Stimulated activated naive CD4-positive, alpha-beta T cell treated with Interleukin-2 at 50 U/mL for 16 hours (primary cell): ENCODE data around the gene N4BP2.
A peak's percentile ranks its signal among the peaks of the same experiment; 100 is the strongest.
"Not testable (repeated sequence)": the region's sequence is repeated elsewhere in the genome, so short reads cannot be mapped to it uniquely, and the experiment has no call there.

Source experiments
- DNase-seq: peaks from one replicate; lab custom pipeline; 2025; lab: John Stamatoyannopoulos, UW

The N4BP2 gene

DNA sequence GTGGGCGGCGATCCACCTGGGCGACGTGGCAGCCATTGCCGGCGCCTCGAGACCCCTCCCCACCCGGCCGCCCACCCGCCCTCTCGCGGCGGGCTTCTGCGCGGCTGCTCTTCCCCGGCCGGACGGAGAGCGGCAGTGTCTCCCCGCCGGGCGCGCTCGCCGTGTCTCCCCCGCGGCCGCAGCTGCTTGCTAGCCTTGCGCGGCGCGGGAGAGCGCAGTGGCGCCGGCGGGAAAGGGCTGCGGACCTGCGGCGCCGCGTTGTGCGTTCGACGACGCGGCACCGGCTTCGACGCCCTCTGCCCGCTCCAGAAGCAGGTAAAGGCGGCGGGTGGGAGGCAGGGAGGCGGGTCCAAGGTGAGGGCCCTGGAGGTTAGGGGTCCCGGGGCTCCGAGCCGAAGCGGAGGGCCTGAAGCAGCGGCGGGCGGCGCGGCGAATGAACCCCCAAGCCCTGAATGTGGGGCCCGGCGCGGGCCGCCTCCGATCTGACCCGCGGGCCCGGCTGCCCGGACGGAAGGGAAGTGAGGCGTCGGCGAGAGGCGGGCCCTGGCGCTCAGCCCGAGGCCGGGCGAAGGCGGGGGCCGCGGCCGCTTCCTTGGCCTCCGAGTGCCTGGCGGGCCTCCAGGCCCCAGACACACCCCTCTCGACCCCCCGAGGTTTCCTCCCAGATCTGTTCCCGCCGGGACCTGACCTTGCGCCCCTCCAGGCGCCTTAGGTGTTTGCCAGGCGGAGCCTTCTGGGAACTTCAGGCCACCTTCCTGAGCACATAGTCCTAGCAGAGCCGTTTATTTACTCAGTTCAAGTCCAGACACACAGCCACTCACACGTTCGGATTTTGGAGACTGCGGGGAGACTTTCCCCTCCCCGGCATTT lies at the start of gene N4BP2:
TSS of gene N4BP2 (plus strand) at position 135 of the 870 bp plus-strand sequence. CDS start 40,491 bp downstream, outside the sequence.
- DNase-seq = peak; percentile 69

DNA sequence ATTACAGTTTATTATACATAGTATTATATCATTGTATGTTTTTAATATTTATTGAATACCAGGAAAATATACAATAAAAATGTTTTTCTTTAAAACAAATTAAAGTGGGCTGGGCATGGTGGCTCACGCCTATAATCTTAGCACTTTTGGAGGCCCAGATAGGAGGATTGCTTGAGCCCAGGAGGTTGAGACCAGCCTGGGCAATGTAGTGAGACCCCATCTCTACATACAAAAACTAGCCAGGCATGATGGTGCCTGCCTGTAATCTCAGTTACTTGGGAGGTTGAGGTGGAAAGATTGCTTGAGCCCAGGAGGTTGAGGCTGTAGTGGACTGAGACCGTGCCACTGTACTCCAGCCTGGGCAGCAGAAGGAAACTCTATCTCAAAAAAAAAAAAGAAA lies 40.6 kb upstream of the N4BP2 start:
- DNase-seq = no peak

DNA sequence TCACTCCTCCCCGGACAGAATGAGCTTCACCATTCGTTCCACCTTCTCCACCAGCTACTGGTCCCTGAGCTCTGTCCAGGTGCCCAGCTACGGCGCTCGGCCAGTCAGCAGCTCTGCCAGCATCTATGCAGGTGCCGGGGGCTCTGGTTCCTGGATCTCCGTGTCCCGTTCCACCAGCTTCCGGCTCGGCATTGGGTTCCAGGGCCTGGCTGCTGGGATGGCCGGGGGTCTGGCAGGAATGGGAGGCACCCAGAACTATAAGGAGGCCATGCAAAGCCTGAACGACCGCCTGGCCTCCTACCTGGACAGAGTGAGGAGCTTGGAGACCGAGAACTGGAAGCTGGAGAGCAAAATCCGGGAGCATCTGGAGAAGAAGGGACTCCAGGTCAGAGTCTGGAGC lies 36.4 kb upstream of the N4BP2 start:
- DNase-seq = no peak

DNA sequence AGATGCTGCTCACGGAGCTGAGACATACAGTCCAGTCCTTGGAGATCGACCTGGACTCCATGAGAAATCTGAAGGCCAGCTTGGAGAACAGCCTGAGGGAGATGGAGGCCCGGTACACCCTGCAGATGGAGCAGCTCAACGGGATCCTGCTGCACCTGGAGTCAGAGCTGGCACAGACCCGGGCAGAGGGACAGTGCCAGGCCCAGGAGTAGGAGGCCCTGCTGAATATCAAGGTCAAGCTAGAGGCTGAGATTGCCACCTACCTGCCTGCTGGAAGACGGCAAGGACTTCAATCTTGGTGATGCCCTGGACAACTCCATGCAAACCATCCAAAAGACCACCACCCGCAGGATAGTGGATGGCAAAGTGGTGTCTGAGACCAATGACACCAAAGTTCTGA lies 35.5 kb upstream of the N4BP2 start:
- not testable (repeated sequence) for DNase-seq

DNA sequence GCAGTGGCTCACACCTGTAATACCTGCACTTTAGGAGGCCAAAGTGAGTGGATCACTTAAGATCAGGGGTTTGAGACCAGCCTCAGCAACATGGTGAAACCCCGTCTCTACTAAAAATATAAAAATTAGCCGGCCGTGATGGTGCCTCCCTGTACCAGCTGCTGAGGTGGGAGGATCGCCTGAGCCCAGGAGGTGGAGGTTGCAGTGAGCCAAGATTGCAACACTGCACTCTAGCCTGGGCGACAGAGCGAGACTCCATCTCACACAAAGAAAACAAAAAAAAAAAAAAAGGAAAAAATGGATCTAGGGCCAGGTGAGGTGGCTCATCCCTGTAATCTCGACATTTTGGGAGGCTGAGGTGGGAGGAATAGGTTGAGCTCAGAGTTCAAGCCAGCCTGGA lies 32.6 kb upstream of the N4BP2 start:
- not testable (repeated sequence) for DNase-seq

DNA sequence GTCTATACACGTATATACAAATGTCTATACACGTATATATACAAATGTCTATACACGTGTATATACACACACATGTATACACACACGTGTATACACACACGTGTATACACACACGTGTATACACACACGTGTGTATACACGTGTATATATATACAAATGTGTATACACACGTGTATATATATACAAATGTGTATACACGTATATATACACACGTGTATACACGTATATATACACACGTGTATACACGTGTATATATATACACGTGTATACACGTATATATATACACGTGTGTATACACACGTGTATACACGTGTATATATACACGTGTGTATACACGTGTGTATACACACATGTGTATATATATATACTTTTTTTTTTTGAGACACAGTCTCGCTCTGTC lies 23.9 kb upstream of the N4BP2 start:
- no peak for DNase-seq

DNA sequence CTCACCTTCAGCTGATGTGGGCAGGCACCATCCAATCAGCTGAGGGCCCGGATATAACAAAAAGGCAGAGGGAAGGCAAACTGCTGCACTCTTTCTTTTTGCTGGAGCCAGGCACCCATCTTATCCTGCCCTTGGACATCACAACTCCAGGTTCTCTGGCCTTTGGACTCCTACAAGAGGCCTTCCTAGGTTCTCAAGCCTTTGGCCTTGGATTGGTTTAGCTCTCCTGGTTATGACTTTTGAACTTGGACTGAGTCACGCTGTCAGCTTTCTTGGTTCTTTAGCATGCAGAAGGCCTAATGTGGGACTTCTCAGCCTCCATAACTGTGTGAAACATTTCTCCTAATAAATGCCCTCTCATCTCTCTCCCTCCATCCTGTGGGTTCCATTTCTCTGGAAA lies 23.0 kb upstream of the N4BP2 start:
- DNase-seq = no peak

DNA sequence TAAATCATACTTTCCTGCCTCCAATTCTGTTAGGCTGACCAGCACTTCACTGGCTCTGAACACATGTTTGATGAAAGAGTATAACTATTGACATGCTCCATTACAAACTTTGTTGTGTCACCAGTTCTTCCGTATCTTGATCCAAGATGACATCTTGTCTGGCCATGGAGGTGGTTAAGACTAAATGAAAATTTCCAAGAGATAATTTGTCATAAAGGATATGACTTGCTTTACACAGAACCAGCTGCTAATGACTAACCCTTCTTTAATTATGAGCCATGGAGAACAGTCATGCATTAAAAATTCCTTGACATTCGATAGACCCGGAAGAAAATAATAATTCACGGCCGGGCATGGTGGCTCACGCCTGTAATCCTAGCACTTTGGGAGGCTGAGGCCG lies 17.7 kb upstream of the N4BP2 start:
- DNase-seq = no peak

DNA sequence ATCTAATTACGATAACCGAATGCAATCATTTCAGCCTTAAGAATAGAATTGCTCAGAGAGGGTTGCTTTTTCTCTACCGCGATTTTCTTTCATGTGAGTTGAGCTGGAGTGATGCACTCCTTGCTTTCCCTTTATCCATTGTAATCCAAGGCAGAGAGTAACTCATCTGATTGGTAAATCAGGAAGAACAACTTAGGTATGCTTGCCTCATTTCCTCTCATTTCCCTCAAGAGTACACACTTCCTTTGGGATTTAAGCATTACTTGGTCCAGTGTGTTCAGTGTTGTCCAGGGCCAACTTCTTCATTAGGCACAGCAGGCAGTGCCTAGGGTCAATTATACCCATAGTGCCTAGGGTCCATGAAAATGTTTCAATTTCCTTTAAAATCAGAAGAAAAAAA lies 15.7 kb upstream of the N4BP2 start:
- no peak for DNase-seq

DNA sequence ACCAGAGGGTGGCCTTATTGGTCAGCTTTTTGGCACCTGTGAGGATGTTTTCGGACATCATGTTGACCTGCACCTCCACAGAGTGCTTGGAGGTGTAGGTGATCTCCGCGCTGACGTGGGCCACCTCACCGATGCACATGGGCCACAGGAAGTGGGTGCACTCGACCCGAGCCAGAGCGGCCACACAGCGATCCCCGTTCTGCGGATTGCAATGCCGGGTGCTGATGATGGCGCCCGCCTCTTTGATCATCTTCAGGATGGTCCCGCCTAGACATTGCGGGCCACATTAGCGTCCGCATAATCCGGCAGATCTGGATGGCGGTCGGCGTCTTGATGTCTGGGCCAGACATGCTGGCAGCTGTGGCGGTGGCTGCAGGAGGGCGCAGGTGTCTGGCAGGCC lies 12.9 kb upstream of the N4BP2 start:
- no peak for DNase-seq

DNA sequence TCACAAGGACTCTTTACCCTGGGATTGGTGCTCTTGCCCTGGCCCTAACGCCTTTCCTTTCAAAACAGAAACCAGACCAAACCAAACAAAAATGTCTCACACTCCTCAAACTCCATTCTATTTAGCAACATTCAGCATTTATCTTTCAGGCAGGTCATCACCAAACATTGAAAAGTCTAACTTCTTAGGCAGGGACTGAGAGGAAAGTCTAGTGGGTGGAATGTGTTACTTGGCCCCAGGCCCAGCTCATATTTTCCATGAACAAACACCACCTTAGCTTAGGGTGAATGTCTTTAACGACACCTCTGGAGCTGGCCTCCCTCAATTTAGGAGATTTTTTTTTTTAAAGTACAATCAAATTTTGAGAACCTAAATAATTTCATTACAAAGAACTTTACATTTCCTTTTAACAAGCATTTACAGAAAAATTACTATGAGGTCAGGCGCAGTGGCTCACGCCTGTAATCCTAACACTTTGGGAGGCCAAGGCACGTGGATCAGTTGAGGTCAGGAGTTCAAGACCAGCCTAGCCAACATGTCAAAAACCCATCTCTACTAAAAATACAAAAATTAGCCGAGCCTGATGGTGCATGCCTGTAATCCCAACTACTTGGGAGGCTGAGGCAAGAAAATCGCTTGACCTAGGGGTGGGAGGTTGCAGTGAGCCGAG lies 10.2 kb upstream of the N4BP2 start:
- no peak for DNase-seq

DNA sequence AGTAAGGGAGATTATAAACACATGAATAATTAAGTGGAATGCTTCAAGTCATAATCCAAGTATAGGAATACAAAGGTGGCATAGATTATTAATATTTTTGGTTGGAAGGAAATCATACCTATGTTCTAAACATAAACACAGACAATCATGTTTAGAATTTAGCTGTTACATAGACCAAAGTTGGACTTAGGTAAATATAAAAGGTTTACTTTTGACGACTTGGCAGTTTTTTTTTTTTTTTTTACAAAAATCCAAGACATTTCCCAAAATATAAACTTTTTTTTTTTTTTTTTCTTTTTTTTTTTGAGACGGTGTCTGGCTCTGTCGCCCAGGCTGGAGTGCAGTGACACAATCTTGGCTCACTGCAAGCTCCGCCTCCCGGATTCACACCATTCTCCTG lies 3.5 kb upstream of the N4BP2 start:
- DNase-seq = no peak

DNA sequence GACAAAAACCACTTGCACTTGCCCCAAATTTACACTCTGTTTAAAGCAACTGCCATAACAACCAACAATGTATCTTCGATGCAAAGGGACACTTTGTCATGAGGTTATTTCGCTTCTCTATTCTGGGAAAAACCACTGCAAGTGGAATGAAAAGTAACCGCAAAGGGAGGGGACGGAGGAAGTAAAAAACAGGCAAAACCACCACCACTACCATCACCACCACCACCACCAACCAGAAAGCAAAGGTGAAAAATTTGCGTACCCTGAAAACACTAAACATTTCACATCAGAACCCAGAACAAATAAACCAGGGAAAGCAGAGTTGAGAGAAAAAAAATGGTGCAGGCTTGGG lies 1.2 kb upstream of the N4BP2 start:
- no peak for DNase-seq

DNA sequence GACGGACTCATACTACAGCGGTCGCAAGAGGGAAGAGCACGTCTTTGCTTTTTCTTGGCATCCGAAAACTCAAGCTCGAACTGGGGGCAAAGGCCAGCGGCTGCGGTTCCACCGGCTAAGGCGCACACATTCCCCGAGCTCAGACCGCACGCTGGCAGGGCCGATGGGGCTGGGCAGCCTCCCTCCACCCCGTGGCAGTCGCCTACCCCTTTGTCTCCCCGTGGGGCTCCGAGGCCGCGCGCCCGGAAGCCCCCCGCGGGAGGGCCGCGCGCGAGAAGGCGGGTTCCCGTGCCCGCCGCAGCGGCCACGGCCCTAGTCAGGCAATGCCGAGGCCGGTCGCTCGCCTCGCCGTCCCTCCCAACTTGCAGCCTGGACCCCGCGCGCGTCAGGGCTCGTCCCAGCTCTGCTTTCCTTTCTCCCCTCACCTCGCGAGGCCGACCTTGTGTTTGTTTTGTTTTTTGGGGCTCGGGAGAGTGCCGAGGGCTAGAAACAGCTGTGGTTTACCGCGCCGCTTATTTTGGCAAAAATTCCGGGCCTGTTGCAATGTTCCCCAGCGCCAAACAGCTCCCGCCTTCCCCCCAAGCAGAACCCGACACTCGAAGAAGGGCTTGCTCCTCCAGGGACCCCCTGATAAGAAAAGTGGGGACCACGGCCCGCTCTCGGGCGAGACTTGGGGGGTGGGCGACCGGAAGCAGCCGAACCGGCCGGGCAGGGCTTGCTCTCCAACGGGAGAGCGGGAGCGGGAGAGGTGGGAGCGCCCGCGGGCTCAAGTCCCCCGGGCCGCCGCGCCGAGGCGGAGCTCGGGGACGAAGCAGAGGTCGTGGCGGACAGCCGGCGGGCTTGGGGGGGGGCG lies 561 bp upstream of the N4BP2 start:
- DNase-seq = peak; percentile 45

DNA sequence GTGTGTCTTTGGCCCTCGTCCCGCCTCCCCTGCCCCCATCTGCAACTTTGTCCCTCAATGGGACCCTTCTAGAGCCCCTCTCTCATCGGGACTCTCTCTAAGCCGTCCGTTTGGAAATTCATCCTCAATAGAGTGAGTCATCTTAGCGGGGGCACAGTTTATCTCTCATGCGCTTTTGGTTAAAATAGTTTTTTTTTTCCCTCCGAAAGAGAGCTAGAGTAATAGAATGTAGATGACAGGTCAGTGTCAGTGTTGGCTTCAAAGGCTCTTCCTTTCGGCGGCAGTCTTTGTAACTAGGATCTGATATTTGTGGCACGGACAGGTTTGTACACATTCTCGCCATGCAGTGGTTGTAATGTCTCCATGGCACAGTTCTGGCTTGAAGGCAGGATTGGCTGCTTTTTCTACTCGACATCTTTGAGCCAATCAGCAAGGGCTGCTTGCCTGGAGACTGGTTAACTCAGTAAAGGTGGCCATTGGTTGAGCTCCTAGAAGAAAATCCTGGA lies 989 bp downstream of the N4BP2 start:
- DNase-seq = peak; percentile 54

DNA sequence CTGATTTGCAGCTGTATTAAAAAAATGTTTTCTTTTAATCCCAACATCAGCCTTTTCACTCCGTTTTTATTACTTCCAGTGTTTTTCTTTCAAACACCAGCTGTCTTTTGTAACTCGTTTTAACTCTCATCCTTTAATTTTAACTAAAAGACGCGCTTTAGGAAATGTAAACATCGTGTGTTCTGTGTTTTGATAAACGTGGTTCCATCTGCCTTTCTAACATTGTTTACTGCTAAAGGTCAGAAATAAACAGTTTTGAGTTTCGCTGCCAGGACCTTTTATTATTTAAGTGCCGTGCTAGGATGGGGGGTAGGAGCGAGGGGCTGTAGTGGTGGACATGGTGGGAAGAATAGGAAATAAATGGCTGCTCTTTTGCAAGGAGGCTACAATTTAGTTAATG lies 1.5 kb downstream of the N4BP2 start:
- no peak for DNase-seq

DNA sequence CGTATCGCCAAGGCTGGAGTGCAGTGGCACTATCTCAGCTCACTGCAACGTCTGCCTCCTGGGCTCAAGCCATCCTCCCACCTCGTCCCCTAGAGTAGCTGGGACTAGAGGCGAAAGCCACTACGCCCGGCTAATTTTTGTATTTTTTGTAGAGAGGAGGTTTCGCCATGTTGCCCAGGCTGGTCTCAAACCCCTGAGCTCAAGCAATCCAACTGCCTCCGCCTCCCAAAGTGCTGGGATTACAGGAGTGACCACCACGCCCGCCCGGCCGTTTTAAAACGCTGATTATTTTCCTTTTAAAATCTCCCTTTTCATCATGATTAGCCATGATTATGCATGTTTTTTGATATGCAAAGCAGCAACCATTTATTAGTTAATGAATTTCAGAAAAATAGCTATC lies 2.2 kb downstream of the N4BP2 start:
- no peak for DNase-seq

DNA sequence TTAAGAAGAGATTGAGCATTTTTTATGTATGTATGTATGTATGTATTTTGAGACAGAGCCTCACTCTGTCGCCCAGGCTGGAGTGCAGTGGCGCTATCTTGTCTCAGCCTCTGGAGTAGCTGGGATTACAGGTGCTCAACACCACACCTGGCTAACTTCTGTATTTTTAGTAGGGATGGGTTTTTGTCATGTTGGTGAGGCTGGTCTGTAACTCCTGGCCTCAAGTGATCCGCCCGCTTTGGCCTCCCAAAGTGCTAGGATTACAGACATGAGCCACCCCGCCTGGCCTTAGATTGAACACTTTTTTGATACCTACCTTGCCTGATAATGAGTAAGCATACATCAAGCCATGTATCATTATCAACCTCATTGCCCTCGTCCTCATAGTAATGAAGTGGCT lies 2.7 kb downstream of the N4BP2 start:
- no peak for DNase-seq

DNA sequence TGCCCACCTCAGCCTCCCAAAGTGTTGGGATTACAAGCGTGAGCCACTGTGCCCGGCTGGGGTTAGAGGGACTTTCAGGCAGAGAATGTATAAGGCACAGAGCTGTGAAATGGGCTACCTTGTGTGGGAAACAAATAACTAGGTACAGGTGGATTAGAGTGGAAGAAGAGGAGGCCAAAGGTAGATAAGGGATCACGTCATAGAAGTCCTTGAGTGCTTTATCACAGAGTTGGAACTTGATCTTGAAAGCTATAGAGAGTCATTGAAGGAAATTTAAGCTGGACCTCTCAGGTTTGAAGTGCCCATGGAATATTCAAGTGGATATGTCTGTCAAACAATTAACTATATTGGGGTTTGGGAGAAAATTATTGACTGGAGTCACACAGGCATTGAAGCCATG lies 8.4 kb downstream of the N4BP2 start:
- no peak for DNase-seq

DNA sequence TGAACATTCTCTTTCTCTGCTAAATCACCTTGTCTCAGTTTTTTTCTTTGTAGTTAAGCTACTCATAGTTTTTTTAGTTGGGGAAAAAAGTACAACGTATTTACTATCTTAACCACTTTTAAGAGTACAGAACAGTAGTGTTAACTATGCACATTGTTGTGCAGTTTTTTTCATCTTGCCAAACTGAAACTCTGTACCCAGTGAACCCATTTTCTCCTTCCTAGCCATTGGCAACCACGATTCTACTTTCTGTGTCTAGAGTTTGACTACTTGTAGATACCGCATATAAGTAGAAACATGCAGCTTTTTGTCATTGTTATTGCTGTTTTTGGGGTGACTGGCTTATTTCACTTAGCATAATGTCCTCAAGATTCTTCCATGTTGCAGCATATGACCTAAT lies 10.0 kb downstream of the N4BP2 start:
- DNase-seq = no peak

DNA sequence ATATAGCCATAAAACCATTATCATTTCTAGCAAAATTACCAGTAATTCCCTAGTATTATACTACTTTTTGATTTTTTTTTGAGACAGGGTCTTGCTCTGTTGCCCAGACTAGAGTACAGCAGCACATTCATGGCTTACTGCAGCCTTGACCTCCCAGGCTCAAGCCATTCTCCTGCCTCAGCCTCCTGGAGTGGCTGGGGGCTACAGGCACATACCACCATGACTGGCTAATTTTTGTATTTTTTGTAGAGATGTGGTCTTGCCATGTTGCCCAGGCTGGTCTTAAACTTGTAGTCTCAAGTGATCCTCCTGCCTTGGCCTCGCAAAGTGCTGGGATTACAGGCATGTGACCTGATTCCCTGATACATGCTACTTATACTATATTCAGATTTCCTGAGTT lies 13.7 kb downstream of the N4BP2 start:
- DNase-seq = no peak

DNA sequence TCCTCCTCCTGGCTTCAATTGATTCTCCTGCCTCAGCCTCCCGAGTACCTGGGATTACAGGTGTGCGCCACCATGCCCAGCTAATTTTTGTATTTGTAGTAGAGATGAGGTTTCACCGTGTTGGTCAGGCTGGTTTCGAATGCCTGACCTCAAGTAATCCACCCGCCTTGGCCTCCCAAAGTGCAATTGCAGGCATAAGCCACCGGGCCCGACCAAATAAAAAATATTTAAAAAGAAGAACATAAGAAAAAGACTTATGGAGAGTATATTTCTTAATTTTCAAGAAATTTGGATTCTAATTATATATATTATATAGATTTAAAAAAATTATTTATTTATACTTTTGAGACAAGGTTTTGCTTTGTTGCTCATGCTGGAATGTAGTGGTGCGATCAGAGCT lies 29.8 kb downstream of the N4BP2 start:
- no peak for DNase-seq
